Measurements from ENCODE around the gene PCDHGB7.
"Not testable (repeated sequence)": the region's sequence is repeated elsewhere in the genome, so short reads cannot be mapped to it uniquely, and the experiment has no call there.

- not testable (repeated sequence) for TF ChIP-seq POLR2A (IDR thresholded peaks at IDR 0.05)
- TF ChIP-seq, protein P1, sequence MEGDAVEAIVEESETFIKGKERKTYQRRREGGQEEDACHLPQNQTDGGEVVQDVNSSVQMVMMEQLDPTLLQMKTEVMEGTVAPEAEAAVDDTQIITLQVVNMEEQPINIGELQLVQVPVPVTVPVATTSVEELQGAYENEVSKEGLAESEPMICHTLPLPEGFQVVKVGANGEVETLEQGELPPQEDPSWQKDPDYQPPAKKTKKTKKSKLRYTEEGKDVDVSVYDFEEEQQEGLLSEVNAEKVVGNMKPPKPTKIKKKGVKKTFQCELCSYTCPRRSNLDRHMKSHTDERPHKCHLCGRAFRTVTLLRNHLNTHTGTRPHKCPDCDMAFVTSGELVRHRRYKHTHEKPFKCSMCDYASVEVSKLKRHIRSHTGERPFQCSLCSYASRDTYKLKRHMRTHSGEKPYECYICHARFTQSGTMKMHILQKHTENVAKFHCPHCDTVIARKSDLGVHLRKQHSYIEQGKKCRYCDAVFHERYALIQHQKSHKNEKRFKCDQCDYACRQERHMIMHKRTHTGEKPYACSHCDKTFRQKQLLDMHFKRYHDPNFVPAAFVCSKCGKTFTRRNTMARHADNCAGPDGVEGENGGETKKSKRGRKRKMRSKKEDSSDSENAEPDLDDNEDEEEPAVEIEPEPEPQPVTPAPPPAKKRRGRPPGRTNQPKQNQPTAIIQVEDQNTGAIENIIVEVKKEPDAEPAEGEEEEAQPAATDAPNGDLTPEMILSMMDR (IDR thresholded peaks at IDR 0.05), result peak; percentile 55 to 82 (median 69)
These were observed at the start of gene PCDHGB7 for GRCh38 chr5:141417494-141418172.
